Keratinocyte (primary cell): Measurements from ENCODE around the gene SH3PXD2B. TPM values are rescaled to one million over a fixed set of nuclear protein-coding genes. Genes with fewer than 3 reads are reported as not detected.

ENCODE experiments used
- DNase-seq: peaks from one replicate; pipeline ENCODE4 v3.0.0-alpha.2; 2011; ENCODE audit warnings: low read depth, missing footprints, low spot score
- FAIRE-seq: peaks from 2 replicates; lab custom pipeline; 2011; peaks lifted over from hg19 to GRCh38; lab: Jason Lieb, UNC
- H2AFZ ChIP-seq: 2 replicates; pipeline ENCODE4 v1.6.0; 2012; ENCODE audit warnings: low read length, control low read depth, inconsistent platforms; ENCODE audit not compliant: control insufficient read depth
- H3K27ac ChIP-seq: 2 replicates; pipeline ENCODE4 v1.5.1; 2011; ENCODE audit warnings: low read length; ENCODE audit not compliant: control insufficient read depth, insufficient read depth
- H3K27me3 ChIP-seq: 3 replicates; pipeline ENCODE4 v1.6.0; 2011; ENCODE audit warnings: low read length; ENCODE audit not compliant: control insufficient read depth, insufficient read depth; ENCODE audit errors: extremely low read depth
- H3K36me3 ChIP-seq, 2 experiments: 2 replicates in 1 of 2; 3 replicates in 1 of 2; pipeline ENCODE4 v1.5.1; 2011; ENCODE audit warnings: low read length in 2 of 2, mild to moderate bottlenecking in 1 of 2; ENCODE audit not compliant: control insufficient read depth in 2 of 2, insufficient read depth in 2 of 2; ENCODE audit errors: extremely low read depth in 1 of 2
- H3K4me1 ChIP-seq: 3 replicates; pipeline ENCODE4 v1.5.1; 2011; ENCODE audit warnings: low read length; ENCODE audit not compliant: control insufficient read depth, insufficient read depth; ENCODE audit errors: extremely low read depth
- H3K4me2 ChIP-seq: 3 replicates; pipeline ENCODE4 v1.6.0; 2011; ENCODE audit warnings: low read depth, low read length; ENCODE audit not compliant: control insufficient read depth, insufficient read depth; ENCODE audit errors: extremely low read depth
- H3K4me3 ChIP-seq, 3 experiments: fragments of 200-600 bp in 1 of 3; sonication (generic) in 1 of 3; 2 replicates in 2 of 3; 3 replicates in 1 of 3; pipeline ENCODE4 v1.5.1; 2011 to 2016; ENCODE audit warnings: low read length in 3 of 3, mild to moderate bottlenecking in 3 of 3, control low read depth in 2 of 3, inconsistent platforms in 1 of 3, low read depth in 1 of 3, mixed read lengths in 1 of 3, mixed run types in 1 of 3, moderate library complexity in 1 of 3; ENCODE audit not compliant: control insufficient read depth in 2 of 3, insufficient read depth in 2 of 3; ENCODE audit errors: extremely low read depth in 1 of 3
- H3K79me2 ChIP-seq: 2 replicates; pipeline ENCODE4 v1.6.0; 2012; ENCODE audit warnings: low read length; ENCODE audit not compliant: control insufficient read depth, insufficient read depth
- H3K9ac ChIP-seq: 3 replicates; pipeline ENCODE4 v1.6.0; 2011; ENCODE audit warnings: low read length; ENCODE audit not compliant: control insufficient read depth, insufficient read depth; ENCODE audit errors: extremely low read depth
- H3K9me1 ChIP-seq: 3 replicates; pipeline ENCODE4 v1.6.0; 2011; ENCODE audit warnings: low read length; ENCODE audit not compliant: control insufficient read depth, insufficient read depth; ENCODE audit errors: extremely low read depth
- H3K9me3 ChIP-seq: 2 replicates; pipeline ENCODE4 v1.5.1; 2012; ENCODE audit warnings: low read depth, low read length; ENCODE audit not compliant: control insufficient read depth
- H4K20me1 ChIP-seq: 3 replicates; pipeline ENCODE4 v1.6.0; 2011; ENCODE audit warnings: low read length; ENCODE audit not compliant: control insufficient read depth, insufficient read depth; ENCODE audit errors: extremely low read depth
- EZH2 ChIP-seq: IDR thresholded peaks from one replicate; pipeline ENCODE4 v1.6.1; 2012; ENCODE audit warnings: inconsistent platforms, mild to moderate bottlenecking, low read length, moderate library complexity
- dilution Hi-C: fragments of 300-500 bp; cut with MboI; formaldehyde crosslinking; loops from one replicate; pipeline ENCODE4 v1.7.0; 2020; ENCODE audit warnings: low sequenced_read_pairs; ENCODE audit not compliant: extremely low pct_ligation_motif_present
- polyA plus RNA-seq, 5 experiments: library from polyadenylated mRNA; depleted of rRNA in 3 of 5; stranded (reverse) in 3 of 5; stranded (forward) in 1 of 5; unstranded in 1 of 5; fragments of >200 nt; gene quantifications; 1 replicate in 1 of 5; 2 replicates in 3 of 5; 3 replicates in 1 of 5; pipeline versions ENCODE4 v1.2.1 to v1.2.3, GENCODE V29; 2011 to 2012; ENCODE audit warnings: missing spikeins in 2 of 5, low read depth in 1 of 5, low replicate concordance in 1 of 5
- TF ChIP-seq, protein P1 (sequence below), 3 experiments: IDR thresholded peaks in 1 of 3; conservative IDR thresholded peaks in 1 of 3; optimal IDR thresholded peaks in 1 of 3; 2 replicates in 2 of 3; 3 replicates in 1 of 3; pipeline versions ENCODE3 to v1.5.1; 2011; ENCODE audit warnings: low read length in 3 of 3, mild to moderate bottlenecking in 3 of 3, moderate library complexity in 2 of 3, control low read depth in 1 of 3, inconsistent platforms in 1 of 3; ENCODE audit not compliant: insufficient read depth in 2 of 3; ENCODE audit errors: extremely low read depth in 1 of 3

SH3PXD2B gene
- polyA plus RNA-seq, 1 donor (not counting 4 experiments of a cell fraction or from before 2014, with no cell fraction given) = 17.3 TPM

DNA sequence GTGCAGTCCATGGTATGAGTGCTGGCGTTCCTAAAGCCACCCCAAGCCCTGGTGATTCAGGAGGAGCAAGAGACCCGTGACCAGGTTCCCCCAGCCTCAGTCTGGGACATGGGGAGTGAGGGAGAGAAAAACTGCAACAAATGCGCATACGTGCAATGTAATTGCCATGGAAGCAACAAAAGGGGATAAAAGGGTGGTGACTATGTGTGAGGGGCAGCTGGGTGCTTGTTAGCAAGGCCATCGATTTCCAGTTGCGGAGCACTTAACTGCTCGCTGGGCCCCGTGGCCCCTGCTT is 709 bp upstream of the SH3PXD2B start:
- peaks cover 11% of the 10 kb centered on the region for H3K79me2 ChIP-seq
- peaks cover 8% of the 10 kb centered on the region for H3K9me1 ChIP-seq
- H3K9ac ChIP-seq = peak overlapping the region; percentile 49
- H2AFZ ChIP-seq = peak overlapping the region; percentile 73
- TF ChIP-seq EZH2 = no peak
- TF ChIP-seq, protein P1, sequence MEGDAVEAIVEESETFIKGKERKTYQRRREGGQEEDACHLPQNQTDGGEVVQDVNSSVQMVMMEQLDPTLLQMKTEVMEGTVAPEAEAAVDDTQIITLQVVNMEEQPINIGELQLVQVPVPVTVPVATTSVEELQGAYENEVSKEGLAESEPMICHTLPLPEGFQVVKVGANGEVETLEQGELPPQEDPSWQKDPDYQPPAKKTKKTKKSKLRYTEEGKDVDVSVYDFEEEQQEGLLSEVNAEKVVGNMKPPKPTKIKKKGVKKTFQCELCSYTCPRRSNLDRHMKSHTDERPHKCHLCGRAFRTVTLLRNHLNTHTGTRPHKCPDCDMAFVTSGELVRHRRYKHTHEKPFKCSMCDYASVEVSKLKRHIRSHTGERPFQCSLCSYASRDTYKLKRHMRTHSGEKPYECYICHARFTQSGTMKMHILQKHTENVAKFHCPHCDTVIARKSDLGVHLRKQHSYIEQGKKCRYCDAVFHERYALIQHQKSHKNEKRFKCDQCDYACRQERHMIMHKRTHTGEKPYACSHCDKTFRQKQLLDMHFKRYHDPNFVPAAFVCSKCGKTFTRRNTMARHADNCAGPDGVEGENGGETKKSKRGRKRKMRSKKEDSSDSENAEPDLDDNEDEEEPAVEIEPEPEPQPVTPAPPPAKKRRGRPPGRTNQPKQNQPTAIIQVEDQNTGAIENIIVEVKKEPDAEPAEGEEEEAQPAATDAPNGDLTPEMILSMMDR (optimal IDR thresholded peaks at IDR 0.05 in 1 of 3, IDR thresholded peaks at IDR 0.05 in 1 of 3, conservative IDR thresholded peaks at IDR 0.05 in 1 of 3; ENCODE audit: extremely low read depth in 1 of 3, insufficient read depth in 2 of 3, low read length in 3 of 3) = no peak
- peak overlapping the region; percentile 49 for H3K27ac ChIP-seq
- DNase-seq (no peak), FAIRE-seq (no peak)
- H3K36me3 ChIP-seq = no peaks in the 10 kb centered on the region
- H4K20me1 ChIP-seq = peaks cover 7% of the 10 kb centered on the region
- peaks cover 32% of the 10 kb centered on the region for H3K4me1 ChIP-seq
- dilution Hi-C loops = no loop called here
- no peaks in the 10 kb centered on the region for H3K27me3 ChIP-seq
- peak overlapping the region; percentile 73 for H3K4me2 ChIP-seq
- H3K9me3 ChIP-seq = no peaks in the 10 kb centered on the region
- H3K4me3 ChIP-seq = peak overlapping the region; percentile 27 to 72 (median 44)

DNA sequence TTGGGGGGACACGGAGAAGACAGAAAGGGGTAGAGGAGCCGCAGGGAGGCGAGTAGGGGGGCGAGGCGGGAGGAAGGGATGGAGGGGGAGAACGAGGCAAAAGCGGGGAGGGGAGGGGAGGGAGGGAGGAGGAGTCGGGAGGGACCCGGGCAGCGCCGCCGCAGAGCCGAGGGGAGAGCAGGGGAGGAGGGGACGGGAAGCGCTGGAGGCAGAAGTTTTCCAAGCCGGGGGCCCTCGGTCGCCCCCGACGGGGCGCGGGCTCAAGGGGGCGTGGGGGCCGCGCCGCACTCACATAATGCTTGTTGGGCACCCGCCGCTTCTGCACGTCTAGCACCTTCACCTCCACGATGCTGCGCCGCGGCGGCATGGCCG is 353 bp downstream of the SH3PXD2B start:
- Histone ChIP-seq H3K27me3 (no peaks in the 10 kb centered on the region), H3K36me3 (no peaks in the 10 kb centered on the region), H3K9me1 (peaks cover 8% of the 10 kb centered on the region), H3K9ac (peak overlapping the region; percentile 84), H3K27ac (peak overlapping the region; percentile 70), H3K4me2 (peak overlapping the region; percentile 84), H3K4me3 (peak overlapping the region; percentile 72 to 91 (median 84)), H3K79me2 (peaks cover 17% of the 10 kb centered on the region), H3K4me1 (peaks cover 32% of the 10 kb centered on the region), H3K9me3 (no peaks in the 10 kb centered on the region), H4K20me1 (peaks cover 7% of the 10 kb centered on the region), H2AFZ (peak overlapping the region; percentile 55)
- dilution Hi-C loops = no loop called here
- FAIRE-seq = no peak
- DNase-seq = no peak
- TF ChIP-seq EZH2 = no peak
- TF ChIP-seq, protein P1 (optimal IDR thresholded peaks at IDR 0.05 in 1 of 3, IDR thresholded peaks at IDR 0.05 in 1 of 3, conservative IDR thresholded peaks at IDR 0.05 in 1 of 3; ENCODE audit: extremely low read depth in 1 of 3, insufficient read depth in 2 of 3, low read length in 3 of 3) = no peak
